HL-60 (cell line): Measurements from ENCODE around the gene OXER1.

Experiments used
- TF ChIP-seq, protein P1 (sequence below): IDR thresholded peaks from one replicate; pipeline ENCODE4 v1.5.1; 2011; ENCODE audit warnings: low read length, control low read depth, inconsistent platforms; ENCODE audit not compliant: insufficient read depth
- TF ChIP-seq, protein P2 (sequence below): IDR thresholded peaks from 2 replicates; pipeline ENCODE4 v1.6.1; 2012; ENCODE audit warnings: low read depth; ENCODE audit not compliant: insufficient replicate concordance

DNA sequence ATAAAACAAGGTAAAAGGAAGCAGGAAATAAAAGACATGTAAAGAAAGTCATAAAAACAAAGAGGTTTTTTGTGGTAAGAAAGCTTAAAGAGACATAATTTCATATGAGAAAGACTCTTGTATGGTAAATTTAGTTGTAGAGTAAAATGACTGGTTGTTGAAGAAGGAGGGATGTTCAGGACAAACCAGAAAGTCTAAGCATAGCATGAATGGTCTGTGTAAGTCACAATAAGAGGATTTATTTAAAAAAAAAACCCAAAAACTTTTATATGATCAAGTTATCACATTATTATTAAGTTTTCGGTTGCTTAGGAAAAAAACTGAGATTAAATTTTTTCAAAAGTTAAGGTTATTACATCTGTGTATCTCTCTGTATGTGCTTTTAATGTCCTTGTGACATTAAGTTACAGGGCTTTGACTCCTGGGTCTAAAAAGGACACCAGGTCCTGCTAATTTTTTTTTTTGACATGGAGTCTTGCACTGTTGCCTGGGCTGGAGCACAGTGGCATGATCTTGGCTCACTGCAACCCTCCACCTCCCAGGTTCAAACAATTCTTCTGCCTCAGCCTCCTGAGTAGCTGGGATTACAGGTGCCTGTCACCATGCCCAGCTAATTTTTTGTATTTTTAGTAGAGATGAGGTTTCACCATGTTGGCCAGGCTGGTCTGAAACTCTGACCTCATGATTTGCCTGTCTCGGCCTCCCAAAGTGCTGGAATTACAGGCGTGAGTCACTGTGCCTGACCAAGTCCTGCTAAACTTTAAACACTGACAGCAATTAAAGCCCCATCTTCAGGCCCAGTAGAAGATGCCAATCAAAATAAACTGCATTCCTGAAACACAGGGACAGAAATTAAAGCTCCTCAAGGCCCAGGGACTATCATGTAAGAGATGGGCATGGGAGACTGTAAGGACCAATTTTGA, 14.2 kb upstream of the OXER1 start:
- TF ChIP-seq, protein P1, sequence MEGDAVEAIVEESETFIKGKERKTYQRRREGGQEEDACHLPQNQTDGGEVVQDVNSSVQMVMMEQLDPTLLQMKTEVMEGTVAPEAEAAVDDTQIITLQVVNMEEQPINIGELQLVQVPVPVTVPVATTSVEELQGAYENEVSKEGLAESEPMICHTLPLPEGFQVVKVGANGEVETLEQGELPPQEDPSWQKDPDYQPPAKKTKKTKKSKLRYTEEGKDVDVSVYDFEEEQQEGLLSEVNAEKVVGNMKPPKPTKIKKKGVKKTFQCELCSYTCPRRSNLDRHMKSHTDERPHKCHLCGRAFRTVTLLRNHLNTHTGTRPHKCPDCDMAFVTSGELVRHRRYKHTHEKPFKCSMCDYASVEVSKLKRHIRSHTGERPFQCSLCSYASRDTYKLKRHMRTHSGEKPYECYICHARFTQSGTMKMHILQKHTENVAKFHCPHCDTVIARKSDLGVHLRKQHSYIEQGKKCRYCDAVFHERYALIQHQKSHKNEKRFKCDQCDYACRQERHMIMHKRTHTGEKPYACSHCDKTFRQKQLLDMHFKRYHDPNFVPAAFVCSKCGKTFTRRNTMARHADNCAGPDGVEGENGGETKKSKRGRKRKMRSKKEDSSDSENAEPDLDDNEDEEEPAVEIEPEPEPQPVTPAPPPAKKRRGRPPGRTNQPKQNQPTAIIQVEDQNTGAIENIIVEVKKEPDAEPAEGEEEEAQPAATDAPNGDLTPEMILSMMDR = no peak
- TF ChIP-seq, protein P2, sequence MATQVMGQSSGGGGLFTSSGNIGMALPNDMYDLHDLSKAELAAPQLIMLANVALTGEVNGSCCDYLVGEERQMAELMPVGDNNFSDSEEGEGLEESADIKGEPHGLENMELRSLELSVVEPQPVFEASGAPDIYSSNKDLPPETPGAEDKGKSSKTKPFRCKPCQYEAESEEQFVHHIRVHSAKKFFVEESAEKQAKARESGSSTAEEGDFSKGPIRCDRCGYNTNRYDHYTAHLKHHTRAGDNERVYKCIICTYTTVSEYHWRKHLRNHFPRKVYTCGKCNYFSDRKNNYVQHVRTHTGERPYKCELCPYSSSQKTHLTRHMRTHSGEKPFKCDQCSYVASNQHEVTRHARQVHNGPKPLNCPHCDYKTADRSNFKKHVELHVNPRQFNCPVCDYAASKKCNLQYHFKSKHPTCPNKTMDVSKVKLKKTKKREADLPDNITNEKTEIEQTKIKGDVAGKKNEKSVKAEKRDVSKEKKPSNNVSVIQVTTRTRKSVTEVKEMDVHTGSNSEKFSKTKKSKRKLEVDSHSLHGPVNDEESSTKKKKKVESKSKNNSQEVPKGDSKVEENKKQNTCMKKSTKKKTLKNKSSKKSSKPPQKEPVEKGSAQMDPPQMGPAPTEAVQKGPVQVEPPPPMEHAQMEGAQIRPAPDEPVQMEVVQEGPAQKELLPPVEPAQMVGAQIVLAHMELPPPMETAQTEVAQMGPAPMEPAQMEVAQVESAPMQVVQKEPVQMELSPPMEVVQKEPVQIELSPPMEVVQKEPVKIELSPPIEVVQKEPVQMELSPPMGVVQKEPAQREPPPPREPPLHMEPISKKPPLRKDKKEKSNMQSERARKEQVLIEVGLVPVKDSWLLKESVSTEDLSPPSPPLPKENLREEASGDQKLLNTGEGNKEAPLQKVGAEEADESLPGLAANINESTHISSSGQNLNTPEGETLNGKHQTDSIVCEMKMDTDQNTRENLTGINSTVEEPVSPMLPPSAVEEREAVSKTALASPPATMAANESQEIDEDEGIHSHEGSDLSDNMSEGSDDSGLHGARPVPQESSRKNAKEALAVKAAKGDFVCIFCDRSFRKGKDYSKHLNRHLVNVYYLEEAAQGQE = no peak
